ENCODE results near the gene METTL1. TPM values are rescaled to one million over a fixed set of nuclear protein-coding genes. Genes with fewer than 3 reads are reported as not detected.

The METTL1 gene
- total and polyA plus RNA-seq, 2 donors (not counting 1 experiment from before 2014, with no cell fraction given) = 9.1 to 9.2 TPM

DNA sequence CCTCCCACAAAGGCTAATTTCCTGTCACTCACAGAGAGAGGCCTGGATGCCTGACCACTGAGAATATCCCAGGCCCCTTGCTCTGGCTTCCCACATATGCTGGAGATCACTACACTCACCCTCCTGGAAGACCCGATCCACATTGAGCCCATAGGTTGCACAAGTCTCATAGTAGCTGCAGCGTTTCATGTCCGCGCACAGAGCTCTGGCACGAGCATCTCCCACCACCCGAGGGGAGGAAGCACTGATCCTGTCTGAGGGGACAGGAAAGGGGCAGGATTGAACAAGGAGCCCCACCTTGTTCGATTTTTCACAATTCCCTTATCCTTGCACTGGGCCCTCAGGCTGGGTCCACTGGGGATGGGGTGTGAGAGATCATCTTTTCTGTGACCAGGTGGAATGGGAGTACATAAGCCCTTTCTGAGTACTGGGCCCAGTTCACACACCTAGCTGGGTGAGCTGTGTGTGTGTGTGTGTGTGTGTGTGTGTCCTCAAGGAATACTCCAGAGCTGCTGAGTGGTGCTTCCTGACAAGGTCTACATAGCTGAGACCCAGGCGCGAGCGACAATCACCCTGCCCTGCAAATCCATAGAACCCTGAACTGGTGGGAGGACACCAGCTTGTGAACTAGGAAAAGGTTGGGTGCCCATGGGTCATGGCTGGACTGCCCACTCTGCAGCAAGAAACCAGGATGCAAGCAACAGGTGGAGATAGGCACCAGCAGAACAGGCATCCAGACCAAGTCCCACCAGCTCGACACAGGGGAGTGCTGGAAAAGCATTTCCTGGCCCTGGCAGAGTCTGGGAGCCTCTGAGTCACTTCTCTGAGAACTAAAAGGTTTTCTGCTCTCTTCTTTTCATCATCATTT, 38.9 kb downstream of the METTL1 start:
- ChIA-PET POLR2A (interaction anchor here (1.3 kb wide), 1 partner anchor 9 kb away, joined by 3 read pairs; no protein-coding TSS in a partner anchor), CTCF (interaction anchor here (1.4 kb wide), 1 partner anchor 95 kb away, joined by 4 read pairs; no protein-coding TSS in a partner anchor)
- peaks cover 0 to 76% of the 10 kb centered on the region in 2 experiments for H3K36me3 ChIP-seq (replicated peaks in 1 of 2; ENCODE audit: control extremely low read depth in 1 of 2, control insufficient read depth in 1 of 2, extremely low read depth in 1 of 2, insufficient read depth in 2 of 2, low read length in 1 of 2)
- no peak overlapping the region for H3K4me2 ChIP-seq (replicated peaks; ENCODE audit: low read depth, low read length, poor library complexity, severe bottlenecking)
- H3K4me3 ChIP-seq (ENCODE audit: control extremely low read depth in 1 of 5, extremely low read depth in 1 of 5, insufficient read depth in 1 of 5, low read depth in 2 of 5, low read length in 4 of 5) = no peak overlapping the region
- no peak overlapping the region for H2AFZ ChIP-seq (ENCODE audit: insufficient read depth, low read depth, low read length, poor library complexity, severe bottlenecking)
- peaks cover 2% of the 10 kb centered on the region for H3K4me1 Mint-ChIP-seq
- no peak overlapping the region for H3K4me3 Mint-ChIP-seq
- no peaks in the 10 kb centered on the region for H3K27me3 ChIP-seq (replicated peaks in 1 of 4; ENCODE audit: control extremely low read depth in 1 of 4, control insufficient read depth in 3 of 4, insufficient read depth in 4 of 4, low read length in 3 of 4)
- H3K4me1 ChIP-seq (ENCODE audit: control insufficient read depth in 2 of 2, insufficient read depth in 2 of 2, low read length in 2 of 2) = no peaks in the 10 kb centered on the region
- peaks cover 28% of the 10 kb centered on the region for H4K20me1 ChIP-seq (ENCODE audit: control insufficient read depth, insufficient read depth, low read length, poor library complexity, severe bottlenecking)
- no peaks in the 10 kb centered on the region for H3K9me3 Mint-ChIP-seq (ENCODE audit: insufficient read depth)
- H3K27me3 Mint-ChIP-seq = no peaks in the 10 kb centered on the region
- DNase-seq = no peak
- intact Hi-C loops (cut with micrococcal nuclease) = no loop called here
- WGBS (ENCODE audit: insufficient coverage) = 95% methylated on average over 10 of the region's 11 CpGs
- no peak for ATAC-seq (ENCODE audit: low read depth)
- no peak overlapping the region for H3K9ac ChIP-seq (ENCODE audit: low read length)
- TF ChIP-seq, protein P1, sequence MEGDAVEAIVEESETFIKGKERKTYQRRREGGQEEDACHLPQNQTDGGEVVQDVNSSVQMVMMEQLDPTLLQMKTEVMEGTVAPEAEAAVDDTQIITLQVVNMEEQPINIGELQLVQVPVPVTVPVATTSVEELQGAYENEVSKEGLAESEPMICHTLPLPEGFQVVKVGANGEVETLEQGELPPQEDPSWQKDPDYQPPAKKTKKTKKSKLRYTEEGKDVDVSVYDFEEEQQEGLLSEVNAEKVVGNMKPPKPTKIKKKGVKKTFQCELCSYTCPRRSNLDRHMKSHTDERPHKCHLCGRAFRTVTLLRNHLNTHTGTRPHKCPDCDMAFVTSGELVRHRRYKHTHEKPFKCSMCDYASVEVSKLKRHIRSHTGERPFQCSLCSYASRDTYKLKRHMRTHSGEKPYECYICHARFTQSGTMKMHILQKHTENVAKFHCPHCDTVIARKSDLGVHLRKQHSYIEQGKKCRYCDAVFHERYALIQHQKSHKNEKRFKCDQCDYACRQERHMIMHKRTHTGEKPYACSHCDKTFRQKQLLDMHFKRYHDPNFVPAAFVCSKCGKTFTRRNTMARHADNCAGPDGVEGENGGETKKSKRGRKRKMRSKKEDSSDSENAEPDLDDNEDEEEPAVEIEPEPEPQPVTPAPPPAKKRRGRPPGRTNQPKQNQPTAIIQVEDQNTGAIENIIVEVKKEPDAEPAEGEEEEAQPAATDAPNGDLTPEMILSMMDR (IDR thresholded peaks at IDR 0.05) = no peak
- no peak for TF ChIP-seq EZH2 (IDR thresholded peaks at IDR 0.05; ENCODE audit: borderline replicate concordance, insufficient read depth, low read depth, low read length, poor library complexity, severe bottlenecking)
- H3K79me2 ChIP-seq (ENCODE audit: control insufficient read depth, insufficient read depth, low read length) = peaks cover 13% of the 10 kb centered on the region
- H3K27ac ChIP-seq (ENCODE audit: low read length in 2 of 2) = no peak overlapping the region
- no peak overlapping the region for H3K27ac Mint-ChIP-seq
- H3K9me3 ChIP-seq (ENCODE audit: control extremely low read depth in 1 of 3, control insufficient read depth in 2 of 3, insufficient read depth in 1 of 3, low read length in 2 of 3) = no peaks in the 10 kb centered on the region

DNA sequence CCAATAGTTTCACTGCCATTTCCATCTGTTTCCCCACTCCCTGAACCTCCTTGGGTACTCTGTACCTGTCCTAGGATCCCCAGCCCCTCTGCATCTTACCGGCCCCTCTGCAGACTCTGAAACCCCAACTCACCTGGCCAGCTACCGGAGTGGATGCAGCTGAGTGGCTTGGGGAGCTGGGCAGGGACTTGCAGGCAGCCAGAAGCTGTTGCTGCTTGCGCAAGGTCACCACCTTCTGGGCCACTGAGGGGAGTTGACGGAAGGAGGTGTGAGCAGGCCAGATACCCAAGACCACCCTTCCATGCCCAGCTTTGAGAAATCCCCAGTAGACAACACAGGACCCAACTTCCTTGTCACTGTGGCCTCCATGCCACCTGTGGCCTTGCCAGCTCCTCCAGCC, 39.6 kb downstream of the METTL1 start:
- POLR2A ChIA-PET = interaction anchor here (1.3 kb wide), 1 partner anchor 9 kb away, joined by 3 read pairs; no protein-coding TSS in a partner anchor
- H3K79me2 ChIP-seq (ENCODE audit: control insufficient read depth, insufficient read depth, low read length) = peaks cover 9% of the 10 kb centered on the region
- no peak overlapping the region for H2AFZ ChIP-seq (ENCODE audit: insufficient read depth, low read depth, low read length, poor library complexity, severe bottlenecking)
- Mint-ChIP-seq H3K27me3 (no peaks in the 10 kb centered on the region), H3K27ac (no peak overlapping the region), H3K9me3 (ENCODE audit: insufficient read depth) (no peaks in the 10 kb centered on the region), H3K4me3 (no peak overlapping the region), H3K4me1 (peaks cover 4% of the 10 kb centered on the region)
- no peak overlapping the region for H3K4me3 ChIP-seq (ENCODE audit: control extremely low read depth in 1 of 5, extremely low read depth in 1 of 5, insufficient read depth in 1 of 5, low read depth in 2 of 5, low read length in 4 of 5)
- WGBS (ENCODE audit: insufficient coverage) = 92% methylated on average over 2 of the region's 4 CpGs
- H3K9ac ChIP-seq (ENCODE audit: low read length) = no peak overlapping the region
- peaks cover 0 to 83% of the 10 kb centered on the region in 2 experiments for H3K36me3 ChIP-seq (replicated peaks in 1 of 2; ENCODE audit: control extremely low read depth in 1 of 2, control insufficient read depth in 1 of 2, extremely low read depth in 1 of 2, insufficient read depth in 2 of 2, low read length in 1 of 2)
- DNase-seq = no peak
- no peak overlapping the region for H3K27ac ChIP-seq (ENCODE audit: low read length in 2 of 2)
- peaks cover 21% of the 10 kb centered on the region for H4K20me1 ChIP-seq (ENCODE audit: control insufficient read depth, insufficient read depth, low read length, poor library complexity, severe bottlenecking)
- ATAC-seq (ENCODE audit: low read depth) = no peak
- peaks cover 0 to 1% (median 0%) of the 10 kb centered on the region in 3 donors for H3K9me3 ChIP-seq (ENCODE audit: control extremely low read depth in 1 of 3, control insufficient read depth in 2 of 3, insufficient read depth in 1 of 3, low read length in 2 of 3)
- H3K4me2 ChIP-seq (replicated peaks; ENCODE audit: low read depth, low read length, poor library complexity, severe bottlenecking) = no peak overlapping the region
- no peaks in the 10 kb centered on the region for H3K27me3 ChIP-seq (replicated peaks in 1 of 4; ENCODE audit: control extremely low read depth in 1 of 4, control insufficient read depth in 3 of 4, insufficient read depth in 4 of 4, low read length in 3 of 4)
- CTCF ChIA-PET = interaction anchor here (1.4 kb wide), 1 partner anchor 94 kb away, joined by 4 read pairs; no protein-coding TSS in a partner anchor
- TF ChIP-seq, protein P1 (IDR thresholded peaks at IDR 0.05) = no peak
- no peak for TF ChIP-seq EZH2 (IDR thresholded peaks at IDR 0.05; ENCODE audit: borderline replicate concordance, insufficient read depth, low read depth, low read length, poor library complexity, severe bottlenecking)
- intact Hi-C loops (cut with micrococcal nuclease) = no loop called here
- H3K4me1 ChIP-seq (ENCODE audit: control insufficient read depth in 2 of 2, insufficient read depth in 2 of 2, low read length in 2 of 2) = no peaks in the 10 kb centered on the region
